Prostate gland (tissue), 2 donors: ENCODE measurements around the gene LSM7.

ENCODE experiments used
- CTCF ChIP-seq, 4 experiments: fragments of 200-600 bp in 2 of 4; fragments of 450-650 bp in 2 of 4; sonication (generic) in 2 of 4; IDR thresholded peaks; 1 replicate in 3 of 4; 2 replicates in 1 of 4; pipeline ENCODE4 v1.5.1; 2016 to 2019; ENCODE audit warnings: antibody characterized with exemption in 4 of 4, mild to moderate bottlenecking in 2 of 4, moderate library complexity in 2 of 4
- POLR2A ChIP-seq: fragments of 450-650 bp; IDR thresholded peaks from one replicate; pipeline ENCODE4 v1.6.1; 2016; ENCODE audit warnings: antibody characterized with exemption, mild to moderate bottlenecking
- POLR2AphosphoS5 ChIP-seq: sonication (generic); formaldehyde crosslinking; IDR thresholded peaks from one replicate; pipeline ENCODE4 v1.6.1; 2017; ENCODE audit warnings: antibody characterized with exemption

GRCh38 chr19:2327773-2328400 is 499 bp downstream of the LSM7 start:
- TF ChIP-seq POLR2AphosphoS5 (no peak), CTCF (IDR thresholded peaks at IDR 0.05) (no peak), POLR2A (no peak)
